GM13977 (cell line): ENCODE measurements around the gene COL6A1.

Source experiments
- DNase-seq: peaks from one replicate; pipeline ENCODE4 v3.0.0; 2012; ENCODE audit warnings: low spot score
- in situ Hi-C: fragments of 300-500 bp; cut with MboI; formaldehyde crosslinking; loops from one replicate; pipeline ENCODE4 v1.12.0; 2022; ENCODE audit warnings: low sequenced_read_pairs, low pct_unique_long_range_greater_than_20kb, mixed read lengths, inconsistent platforms; ENCODE audit not compliant: unreplicated experiment
- TF ChIP-seq, protein P1 (sequence below): IDR thresholded peaks from 2 replicates; pipeline ENCODE4 v1.5.1; 2012; ENCODE audit warnings: mild to moderate bottlenecking, control low read depth; ENCODE audit not compliant: insufficient read depth; ENCODE audit errors: extremely low read depth, missing control alignments

The COL6A1 gene

DNA sequence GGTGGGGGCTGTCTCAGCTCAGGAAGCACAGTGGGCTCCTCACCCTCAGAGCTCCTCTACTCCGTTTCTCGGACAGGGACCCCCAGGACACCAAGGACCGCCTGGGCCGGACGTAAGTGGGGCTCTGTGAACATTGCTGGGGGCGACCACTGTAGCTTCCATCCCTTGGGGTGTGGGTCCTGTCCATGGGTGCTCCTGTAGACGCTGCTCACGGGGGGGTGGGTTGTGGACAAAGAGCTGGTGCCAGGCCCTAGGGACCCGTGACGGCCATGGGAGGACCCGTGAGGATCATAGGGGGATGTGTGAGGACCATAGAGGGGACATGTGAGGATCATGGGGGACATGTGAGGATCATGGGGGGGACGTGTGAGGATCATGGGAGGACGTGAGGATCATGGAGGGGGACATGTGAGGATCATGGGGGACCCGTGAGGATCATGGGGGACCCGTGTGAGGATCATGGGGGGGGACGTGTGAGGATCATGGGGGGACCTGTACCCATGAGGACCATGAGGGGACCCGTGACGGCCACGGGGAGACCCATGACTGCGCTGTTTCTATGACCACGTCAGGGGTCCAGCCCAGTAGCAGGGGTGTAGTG, 18.1 kb downstream of the COL6A1 start:
- TF ChIP-seq, protein P1, sequence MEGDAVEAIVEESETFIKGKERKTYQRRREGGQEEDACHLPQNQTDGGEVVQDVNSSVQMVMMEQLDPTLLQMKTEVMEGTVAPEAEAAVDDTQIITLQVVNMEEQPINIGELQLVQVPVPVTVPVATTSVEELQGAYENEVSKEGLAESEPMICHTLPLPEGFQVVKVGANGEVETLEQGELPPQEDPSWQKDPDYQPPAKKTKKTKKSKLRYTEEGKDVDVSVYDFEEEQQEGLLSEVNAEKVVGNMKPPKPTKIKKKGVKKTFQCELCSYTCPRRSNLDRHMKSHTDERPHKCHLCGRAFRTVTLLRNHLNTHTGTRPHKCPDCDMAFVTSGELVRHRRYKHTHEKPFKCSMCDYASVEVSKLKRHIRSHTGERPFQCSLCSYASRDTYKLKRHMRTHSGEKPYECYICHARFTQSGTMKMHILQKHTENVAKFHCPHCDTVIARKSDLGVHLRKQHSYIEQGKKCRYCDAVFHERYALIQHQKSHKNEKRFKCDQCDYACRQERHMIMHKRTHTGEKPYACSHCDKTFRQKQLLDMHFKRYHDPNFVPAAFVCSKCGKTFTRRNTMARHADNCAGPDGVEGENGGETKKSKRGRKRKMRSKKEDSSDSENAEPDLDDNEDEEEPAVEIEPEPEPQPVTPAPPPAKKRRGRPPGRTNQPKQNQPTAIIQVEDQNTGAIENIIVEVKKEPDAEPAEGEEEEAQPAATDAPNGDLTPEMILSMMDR = no peak
- in situ Hi-C loops = no loop called here
- DNase-seq = no peak

DNA sequence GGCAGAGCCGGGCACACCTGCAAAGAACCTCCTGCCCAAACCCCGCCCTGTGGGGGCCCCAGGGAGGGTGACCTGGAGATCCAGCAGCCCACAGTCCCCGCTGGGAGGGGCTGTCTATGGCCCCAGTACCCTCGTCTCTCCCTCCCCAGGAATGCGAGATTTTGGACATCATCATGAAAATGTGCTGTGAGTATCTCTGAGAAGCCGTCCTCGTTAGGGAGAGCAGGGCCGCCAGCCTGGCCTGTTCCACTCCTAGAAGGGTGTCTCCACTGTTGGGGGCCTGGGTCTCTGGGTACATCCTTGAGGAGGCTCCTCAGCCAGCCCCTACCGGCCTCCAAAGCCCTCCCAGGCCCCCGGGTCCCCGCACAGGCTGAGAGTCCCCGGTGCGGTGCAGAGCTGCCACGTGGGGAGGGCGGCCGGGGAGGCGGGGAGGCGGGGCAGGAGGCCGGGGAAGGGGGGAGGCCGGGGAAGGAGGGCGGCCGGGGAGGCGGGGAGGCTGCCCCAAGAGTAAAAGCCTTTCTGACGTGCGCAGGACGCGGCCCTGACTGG, 18.7 kb downstream of the COL6A1 start:
- no peak for DNase-seq
- TF ChIP-seq, protein P1 = no peak
- in situ Hi-C loops = no loop called here

DNA sequence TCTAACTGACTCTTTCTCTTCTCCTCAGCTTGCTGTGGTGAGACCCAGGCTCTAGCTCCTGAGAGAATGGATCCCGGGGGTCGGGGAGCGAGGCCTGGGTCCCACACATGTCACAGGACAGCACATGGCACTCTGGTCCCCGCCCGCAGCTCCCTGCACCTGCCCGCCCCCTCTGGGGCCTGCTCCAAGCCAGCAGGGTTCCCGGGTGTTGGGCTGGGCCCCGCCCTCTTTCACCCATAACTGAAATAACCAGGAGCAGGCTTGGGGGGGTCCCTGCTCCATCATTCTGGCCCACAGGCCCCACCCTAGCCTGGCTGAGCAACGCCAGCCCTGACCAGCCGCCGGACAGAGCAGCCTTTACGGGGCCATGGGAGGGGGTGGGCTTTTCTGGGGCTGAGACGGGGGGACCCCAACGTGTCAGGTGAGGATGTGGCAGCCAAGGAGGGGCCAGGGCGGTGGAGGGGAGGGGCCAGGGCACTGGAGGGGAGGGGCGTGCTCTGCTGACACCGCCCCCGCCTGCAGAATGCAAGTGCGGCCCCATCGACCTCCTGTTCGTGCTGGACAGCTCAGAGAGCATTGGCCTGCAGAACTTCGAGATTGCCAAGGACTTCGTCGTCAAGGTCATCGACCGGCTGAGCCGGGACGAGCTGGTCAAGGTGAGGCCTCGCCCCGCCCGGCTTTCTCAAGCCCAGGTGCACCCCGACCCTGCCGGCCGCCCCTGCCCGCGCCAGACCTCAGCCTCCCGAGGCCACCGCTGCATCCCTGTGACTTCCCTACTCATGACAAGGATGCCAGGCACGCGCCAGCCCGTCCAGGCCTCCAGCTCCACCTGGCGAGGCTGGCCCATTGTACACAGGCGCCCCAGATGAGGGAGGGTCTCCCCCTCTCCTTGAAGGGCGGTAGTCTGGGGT, 19.4 kb downstream of the COL6A1 start:
- no peak for DNase-seq
- TF ChIP-seq, protein P1 = no peak
- in situ Hi-C loops = no loop called here

DNA sequence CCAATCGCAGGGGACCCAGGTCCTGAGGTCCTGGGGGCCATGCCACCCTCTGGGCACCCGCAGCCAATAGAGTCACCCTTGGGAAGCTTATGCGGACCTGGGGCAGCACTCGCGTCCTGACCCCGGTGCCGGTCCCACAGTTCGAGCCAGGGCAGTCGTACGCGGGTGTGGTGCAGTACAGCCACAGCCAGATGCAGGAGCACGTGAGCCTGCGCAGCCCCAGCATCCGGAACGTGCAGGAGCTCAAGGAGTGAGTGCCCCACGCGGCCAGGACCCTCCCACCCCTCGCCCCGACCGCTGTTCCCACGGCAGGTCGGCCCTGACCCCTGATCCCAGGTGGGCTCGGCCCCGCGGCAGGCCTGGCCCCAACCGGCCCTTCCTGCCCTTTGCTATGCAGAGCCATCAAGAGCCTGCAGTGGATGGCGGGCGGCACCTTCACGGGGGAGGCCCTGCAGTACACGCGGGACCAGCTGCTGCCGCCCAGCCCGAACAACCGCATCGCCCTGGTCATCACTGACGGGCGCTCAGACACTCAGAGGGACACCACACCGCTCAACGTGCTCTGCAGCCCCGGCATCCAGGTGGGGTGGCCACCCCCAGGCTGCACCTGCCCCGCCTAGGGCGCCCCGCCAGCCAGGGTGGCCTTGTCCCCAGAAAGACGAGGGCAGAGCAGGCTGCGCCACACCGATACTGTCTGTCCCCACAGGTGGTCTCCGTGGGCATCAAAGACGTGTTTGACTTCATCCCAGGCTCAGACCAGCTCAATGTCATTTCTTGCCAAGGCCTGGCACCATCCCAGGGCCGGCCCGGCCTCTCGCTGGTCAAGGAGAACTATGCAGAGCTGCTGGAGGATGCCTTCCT, 20.5 kb downstream of the COL6A1 start:
- no peak for DNase-seq
- in situ Hi-C loops = no loop called here

DNA sequence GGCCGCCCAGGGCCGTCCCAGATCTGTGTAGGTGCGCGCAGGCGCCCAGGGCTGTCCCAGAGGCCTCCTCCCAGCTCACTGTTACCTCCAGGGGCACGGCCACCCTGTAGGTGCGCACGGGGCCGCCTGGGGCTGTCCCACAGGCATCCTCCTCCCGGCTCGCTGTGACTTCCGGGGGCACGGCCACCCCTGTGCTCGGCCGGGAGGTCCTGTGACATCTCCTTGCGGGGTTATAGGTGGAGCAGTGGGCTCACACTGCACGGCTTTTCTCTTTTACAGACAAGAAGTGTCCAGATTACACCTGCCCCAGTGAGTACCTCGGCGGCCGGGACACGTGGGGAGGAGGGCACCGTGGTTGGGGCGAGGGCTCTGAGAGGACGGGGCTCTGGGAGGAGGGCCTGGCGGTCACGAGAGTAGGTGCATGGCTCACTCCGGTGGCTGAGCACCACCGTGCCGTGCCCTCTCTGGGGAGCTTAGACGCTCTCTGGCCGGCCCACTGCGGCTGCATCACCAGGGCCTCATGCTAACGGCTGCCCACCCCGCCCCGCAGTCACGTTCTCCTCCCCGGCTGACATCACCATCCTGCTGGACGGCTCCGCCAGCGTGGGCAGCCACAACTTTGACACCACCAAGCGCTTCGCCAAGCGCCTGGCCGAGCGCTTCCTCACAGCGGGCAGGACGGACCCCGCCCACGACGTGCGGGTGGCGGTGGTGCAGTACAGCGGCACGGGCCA, 21.4 kb downstream of the COL6A1 start:
- TF ChIP-seq, protein P1 = no peak
- in situ Hi-C loops = no loop called here
- DNase-seq = no peak

More for the DNA sequence above, 20.5 kb downstream of the COL6A1 start:
- TF ChIP-seq, protein P1 = no peak
